ENCODE data around the gene PARD3.
A peak's percentile ranks its signal among the peaks of the same experiment; 100 is the strongest.
"Not testable (repeated sequence)": the region's sequence is repeated elsewhere in the genome, so short reads cannot be mapped to it uniquely, and the experiment has no call there.

The PARD3 gene

DNA sequence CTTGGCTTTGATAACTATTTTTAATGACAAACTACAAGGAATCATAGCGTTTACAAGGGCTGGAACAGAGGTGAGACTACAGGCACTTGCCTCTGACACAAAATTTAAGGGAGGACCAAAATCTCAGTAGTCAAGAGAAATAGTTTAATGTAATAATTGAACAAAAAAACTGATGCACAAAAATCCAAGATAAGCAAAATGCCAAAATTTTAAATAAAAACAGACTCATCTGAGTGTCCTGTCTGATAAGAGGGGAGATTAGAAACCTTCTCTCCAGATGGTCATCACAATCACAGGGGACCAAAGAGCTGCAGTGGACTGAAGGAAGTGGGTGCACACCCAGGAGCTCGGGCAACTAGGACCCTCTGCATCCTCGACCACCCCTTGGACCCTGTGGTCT lies 70.5 kb downstream of the PARD3 start:
- Histone ChIP-seq H4K20me1 (ENCODE audit: insufficient read depth, low read length) (peaks cover 83% of the 10 kb centered on the region), H3K4me2 (ENCODE audit: insufficient read depth, low read length) (no peak overlapping the region), H2AFZ (ENCODE audit: low read depth, low read length) (no peak overlapping the region), H3K9me3 (ENCODE audit: insufficient read depth, low read length, severe bottlenecking) (no peaks in the 10 kb centered on the region), H3K36me3 (ENCODE audit: insufficient read depth, low read length) (no peaks in the 10 kb centered on the region), H3K9ac (ENCODE audit: low read depth, low read length) (no peak overlapping the region), H3K79me2 (ENCODE audit: insufficient read depth, low read length) (peaks cover 92% of the 10 kb centered on the region), H3K27me3 (ENCODE audit: insufficient read depth, low read length, poor library complexity) (no peaks in the 10 kb centered on the region), H3K4me1 (ENCODE audit: insufficient read depth, low read length) (peaks cover 43% of the 10 kb centered on the region), H3K4me3 (ENCODE audit: low read depth in 1 of 2, low read length in 2 of 2) (no peak overlapping the region), H3K27ac (ENCODE audit: low read length) (no peak overlapping the region)
- TF ChIP-seq EZH2 (IDR thresholded peaks at IDR 0.05; ENCODE audit: borderline replicate concordance, low read depth, low read length, severe bottlenecking), result no peak
- TF ChIP-seq, protein P1, sequence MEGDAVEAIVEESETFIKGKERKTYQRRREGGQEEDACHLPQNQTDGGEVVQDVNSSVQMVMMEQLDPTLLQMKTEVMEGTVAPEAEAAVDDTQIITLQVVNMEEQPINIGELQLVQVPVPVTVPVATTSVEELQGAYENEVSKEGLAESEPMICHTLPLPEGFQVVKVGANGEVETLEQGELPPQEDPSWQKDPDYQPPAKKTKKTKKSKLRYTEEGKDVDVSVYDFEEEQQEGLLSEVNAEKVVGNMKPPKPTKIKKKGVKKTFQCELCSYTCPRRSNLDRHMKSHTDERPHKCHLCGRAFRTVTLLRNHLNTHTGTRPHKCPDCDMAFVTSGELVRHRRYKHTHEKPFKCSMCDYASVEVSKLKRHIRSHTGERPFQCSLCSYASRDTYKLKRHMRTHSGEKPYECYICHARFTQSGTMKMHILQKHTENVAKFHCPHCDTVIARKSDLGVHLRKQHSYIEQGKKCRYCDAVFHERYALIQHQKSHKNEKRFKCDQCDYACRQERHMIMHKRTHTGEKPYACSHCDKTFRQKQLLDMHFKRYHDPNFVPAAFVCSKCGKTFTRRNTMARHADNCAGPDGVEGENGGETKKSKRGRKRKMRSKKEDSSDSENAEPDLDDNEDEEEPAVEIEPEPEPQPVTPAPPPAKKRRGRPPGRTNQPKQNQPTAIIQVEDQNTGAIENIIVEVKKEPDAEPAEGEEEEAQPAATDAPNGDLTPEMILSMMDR (IDR thresholded peaks at IDR 0.05; ENCODE audit: borderline replicate concordance, extremely low read depth, low read length, poor library complexity, severe bottlenecking), result no peak
- DNase-seq (no peak), ATAC-seq (ENCODE audit: insufficient read depth, low read depth) (no peak)

DNA sequence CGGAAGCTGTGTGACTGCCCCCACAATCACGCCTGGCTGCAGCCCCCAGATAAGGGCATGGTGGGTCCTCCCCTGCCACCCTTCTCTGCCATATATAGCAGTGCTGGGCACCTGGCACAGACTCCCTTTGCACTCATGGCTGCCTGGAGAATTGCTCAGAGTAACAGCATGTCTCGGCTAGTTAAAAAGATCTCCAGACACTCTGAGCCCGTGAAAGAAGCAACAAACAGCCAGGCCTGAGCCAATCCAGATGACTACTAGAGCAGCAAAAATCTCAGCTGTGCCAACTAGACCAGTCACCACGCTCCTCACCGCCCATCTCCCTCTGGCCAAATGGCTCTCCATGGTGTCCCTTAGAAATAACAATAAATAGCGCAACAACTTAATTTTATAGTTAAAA lies 71.3 kb downstream of the PARD3 start:
- Histone ChIP-seq H3K36me3 (ENCODE audit: insufficient read depth, low read length) (no peaks in the 10 kb centered on the region), H3K9me3 (ENCODE audit: insufficient read depth, low read length, severe bottlenecking) (no peaks in the 10 kb centered on the region), H3K4me1 (ENCODE audit: insufficient read depth, low read length) (peaks cover 45% of the 10 kb centered on the region), H2AFZ (ENCODE audit: low read depth, low read length) (no peak overlapping the region), H3K79me2 (ENCODE audit: insufficient read depth, low read length) (peaks cover 93% of the 10 kb centered on the region), H3K4me3 (ENCODE audit: low read depth in 1 of 2, low read length in 2 of 2) (no peak overlapping the region), H4K20me1 (ENCODE audit: insufficient read depth, low read length) (peaks cover 88% of the 10 kb centered on the region), H3K27me3 (ENCODE audit: insufficient read depth, low read length, poor library complexity) (no peaks in the 10 kb centered on the region), H3K9ac (ENCODE audit: low read depth, low read length) (no peak overlapping the region), H3K4me2 (ENCODE audit: insufficient read depth, low read length) (no peak overlapping the region), H3K27ac (ENCODE audit: low read length) (no peak overlapping the region)
- no peak for TF ChIP-seq EZH2 (IDR thresholded peaks at IDR 0.05; ENCODE audit: borderline replicate concordance, low read depth, low read length, severe bottlenecking)
- TF ChIP-seq, protein P1 (IDR thresholded peaks at IDR 0.05; ENCODE audit: borderline replicate concordance, extremely low read depth, low read length, poor library complexity, severe bottlenecking), result no peak
- DNase-seq (no peak), ATAC-seq (ENCODE audit: insufficient read depth, low read depth) (no peak)

DNA sequence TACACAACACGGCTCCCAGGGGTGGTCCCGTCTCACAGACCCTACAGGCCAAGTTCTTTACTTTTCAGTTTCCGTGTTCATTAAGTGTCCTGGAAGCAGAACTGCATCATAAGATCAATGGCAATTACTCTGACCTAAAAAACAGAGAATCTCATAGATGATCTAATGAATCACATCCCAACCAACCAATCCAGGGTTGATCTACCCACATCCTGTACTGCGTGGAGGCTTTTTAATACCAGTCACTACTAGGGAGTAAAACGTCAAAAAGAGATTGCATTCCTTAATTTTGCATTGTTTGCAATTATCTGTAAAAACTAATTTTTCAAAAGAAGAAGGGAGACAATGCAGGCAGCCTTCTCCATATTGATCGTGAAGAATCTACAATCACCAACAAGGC lies 72.6 kb downstream of the PARD3 start:
- no peaks in the 10 kb centered on the region for H3K36me3 ChIP-seq (ENCODE audit: insufficient read depth, low read length)
- no peak overlapping the region for H3K4me3 ChIP-seq (ENCODE audit: low read depth in 1 of 2, low read length in 2 of 2)
- H4K20me1 ChIP-seq (ENCODE audit: insufficient read depth, low read length), result peaks cover 88% of the 10 kb centered on the region
- ATAC-seq (ENCODE audit: insufficient read depth, low read depth) (peak; percentile 56), DNase-seq (no peak)
- H2AFZ ChIP-seq (ENCODE audit: low read depth, low read length), result no peak overlapping the region
- peaks cover 46% of the 10 kb centered on the region for H3K4me1 ChIP-seq (ENCODE audit: insufficient read depth, low read length)
- no peaks in the 10 kb centered on the region for H3K27me3 ChIP-seq (ENCODE audit: insufficient read depth, low read length, poor library complexity)
- peaks cover 94% of the 10 kb centered on the region for H3K79me2 ChIP-seq (ENCODE audit: insufficient read depth, low read length)
- no peak overlapping the region for H3K9ac ChIP-seq (ENCODE audit: low read depth, low read length)
- H3K9me3 ChIP-seq (ENCODE audit: insufficient read depth, low read length, severe bottlenecking), result no peaks in the 10 kb centered on the region
- no peak overlapping the region for H3K27ac ChIP-seq (ENCODE audit: low read length)
- TF ChIP-seq, protein P1 (IDR thresholded peaks at IDR 0.05; ENCODE audit: borderline replicate concordance, extremely low read depth, low read length, poor library complexity, severe bottlenecking), result no peak
- no peak for TF ChIP-seq EZH2 (IDR thresholded peaks at IDR 0.05; ENCODE audit: borderline replicate concordance, low read depth, low read length, severe bottlenecking)
- no peak overlapping the region for H3K4me2 ChIP-seq (ENCODE audit: insufficient read depth, low read length)

DNA sequence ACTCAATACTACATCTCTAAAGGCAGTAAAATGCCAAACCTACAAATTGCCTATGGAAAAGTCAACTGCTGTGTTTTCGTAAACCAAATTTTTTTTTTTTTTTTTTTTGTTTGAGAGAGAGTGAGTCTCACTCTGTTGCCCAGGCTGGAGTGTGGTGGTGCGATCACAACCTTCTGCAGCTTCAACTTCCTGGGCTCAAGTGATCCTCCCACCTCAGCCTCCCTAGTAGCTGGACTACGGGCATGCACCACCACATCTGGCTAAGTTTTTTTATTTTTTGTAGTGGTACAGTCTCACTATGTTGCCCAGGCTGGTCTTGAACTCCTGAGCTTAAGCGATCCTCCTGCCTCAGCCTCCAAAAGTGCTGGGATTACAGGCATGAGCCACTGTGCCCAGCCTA lies 74.0 kb downstream of the PARD3 start:
- H3K4me2 ChIP-seq (ENCODE audit: insufficient read depth, low read length), result peak overlapping the region; percentile 59; the same call in 1 of the 2 replicates
- not testable (repeated sequence) for H3K4me3 ChIP-seq (ENCODE audit: low read depth in 1 of 2, low read length in 2 of 2); H3K27me3 ChIP-seq (ENCODE audit: insufficient read depth, low read length, poor library complexity); H3K9me3 ChIP-seq (ENCODE audit: insufficient read depth, low read length, severe bottlenecking); H3K36me3 ChIP-seq (ENCODE audit: insufficient read depth, low read length); H3K9ac ChIP-seq (ENCODE audit: low read depth, low read length); DNase-seq; ATAC-seq (ENCODE audit: insufficient read depth, low read depth); H2AFZ ChIP-seq (ENCODE audit: low read depth, low read length); H3K27ac ChIP-seq (ENCODE audit: low read length)
- peaks cover 46% of the 10 kb centered on the region for H3K4me1 ChIP-seq (ENCODE audit: insufficient read depth, low read length)
- peaks cover 90% of the 10 kb centered on the region for H4K20me1 ChIP-seq (ENCODE audit: insufficient read depth, low read length)
- H3K79me2 ChIP-seq (ENCODE audit: insufficient read depth, low read length), result peaks cover 92% of the 10 kb centered on the region
